Panc1 (cell line): Measurements from ENCODE around the gene JCHAIN.

Experiments used
- POLR2AphosphoS5 ChIP-seq: IDR thresholded peaks from 2 replicates; pipeline ENCODE4 v1.6.1; 2012; ENCODE audit warnings: mild to moderate bottlenecking, low read depth, low read length, moderate library complexity
- SIN3A ChIP-seq: IDR thresholded peaks from 2 replicates; pipeline ENCODE4 v1.6.1; 2012; ENCODE audit warnings: low read depth, mild to moderate bottlenecking, low read length, moderate library complexity, borderline replicate concordance; ENCODE audit not compliant: insufficient read depth
- TF ChIP-seq, protein P1 (sequence below): fragments of 450-650 bp; IDR thresholded peaks from 2 replicates; pipeline ENCODE4 v1.5.1; 2017; ENCODE audit warnings: mild to moderate bottlenecking
- TF ChIP-seq, protein P2 (sequence below), 2 experiments: IDR thresholded peaks; 2 replicates each; pipeline ENCODE4 v1.6.1; 2011 to 2012; ENCODE audit warnings: low read depth in 2 of 2, control low read depth in 1 of 2, low read length in 1 of 2, mild to moderate bottlenecking in 1 of 2, moderate library complexity in 1 of 2; ENCODE audit not compliant: insufficient read depth in 1 of 2

DNA sequence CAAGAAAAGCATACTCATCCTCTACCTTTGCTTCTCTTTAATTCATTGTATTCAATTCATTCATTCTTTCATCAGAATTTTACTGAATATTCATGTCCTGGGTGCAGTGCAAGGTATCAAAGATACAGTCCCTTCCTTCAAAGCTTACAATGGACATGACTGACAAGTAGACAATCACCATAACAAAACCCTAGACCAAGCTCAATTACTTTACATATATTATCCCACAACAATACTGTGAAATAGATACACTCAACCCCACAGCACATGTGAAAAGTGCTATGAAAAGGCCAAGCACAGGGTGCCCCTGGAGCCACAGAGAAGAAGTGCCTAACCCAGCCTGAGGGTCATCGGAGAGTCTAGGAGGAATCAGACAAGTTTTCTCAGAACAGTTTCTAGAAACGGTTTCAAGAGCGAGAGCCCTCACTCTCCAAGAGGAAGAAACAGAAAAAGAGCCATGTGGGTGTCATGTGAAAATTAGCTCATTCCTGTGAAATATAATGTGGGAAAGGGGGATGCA, 58.9 kb downstream of the JCHAIN start:
- no peak for TF ChIP-seq POLR2AphosphoS5
- TF ChIP-seq, protein P1, sequence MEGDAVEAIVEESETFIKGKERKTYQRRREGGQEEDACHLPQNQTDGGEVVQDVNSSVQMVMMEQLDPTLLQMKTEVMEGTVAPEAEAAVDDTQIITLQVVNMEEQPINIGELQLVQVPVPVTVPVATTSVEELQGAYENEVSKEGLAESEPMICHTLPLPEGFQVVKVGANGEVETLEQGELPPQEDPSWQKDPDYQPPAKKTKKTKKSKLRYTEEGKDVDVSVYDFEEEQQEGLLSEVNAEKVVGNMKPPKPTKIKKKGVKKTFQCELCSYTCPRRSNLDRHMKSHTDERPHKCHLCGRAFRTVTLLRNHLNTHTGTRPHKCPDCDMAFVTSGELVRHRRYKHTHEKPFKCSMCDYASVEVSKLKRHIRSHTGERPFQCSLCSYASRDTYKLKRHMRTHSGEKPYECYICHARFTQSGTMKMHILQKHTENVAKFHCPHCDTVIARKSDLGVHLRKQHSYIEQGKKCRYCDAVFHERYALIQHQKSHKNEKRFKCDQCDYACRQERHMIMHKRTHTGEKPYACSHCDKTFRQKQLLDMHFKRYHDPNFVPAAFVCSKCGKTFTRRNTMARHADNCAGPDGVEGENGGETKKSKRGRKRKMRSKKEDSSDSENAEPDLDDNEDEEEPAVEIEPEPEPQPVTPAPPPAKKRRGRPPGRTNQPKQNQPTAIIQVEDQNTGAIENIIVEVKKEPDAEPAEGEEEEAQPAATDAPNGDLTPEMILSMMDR = no peak
- TF ChIP-seq, protein P2, sequence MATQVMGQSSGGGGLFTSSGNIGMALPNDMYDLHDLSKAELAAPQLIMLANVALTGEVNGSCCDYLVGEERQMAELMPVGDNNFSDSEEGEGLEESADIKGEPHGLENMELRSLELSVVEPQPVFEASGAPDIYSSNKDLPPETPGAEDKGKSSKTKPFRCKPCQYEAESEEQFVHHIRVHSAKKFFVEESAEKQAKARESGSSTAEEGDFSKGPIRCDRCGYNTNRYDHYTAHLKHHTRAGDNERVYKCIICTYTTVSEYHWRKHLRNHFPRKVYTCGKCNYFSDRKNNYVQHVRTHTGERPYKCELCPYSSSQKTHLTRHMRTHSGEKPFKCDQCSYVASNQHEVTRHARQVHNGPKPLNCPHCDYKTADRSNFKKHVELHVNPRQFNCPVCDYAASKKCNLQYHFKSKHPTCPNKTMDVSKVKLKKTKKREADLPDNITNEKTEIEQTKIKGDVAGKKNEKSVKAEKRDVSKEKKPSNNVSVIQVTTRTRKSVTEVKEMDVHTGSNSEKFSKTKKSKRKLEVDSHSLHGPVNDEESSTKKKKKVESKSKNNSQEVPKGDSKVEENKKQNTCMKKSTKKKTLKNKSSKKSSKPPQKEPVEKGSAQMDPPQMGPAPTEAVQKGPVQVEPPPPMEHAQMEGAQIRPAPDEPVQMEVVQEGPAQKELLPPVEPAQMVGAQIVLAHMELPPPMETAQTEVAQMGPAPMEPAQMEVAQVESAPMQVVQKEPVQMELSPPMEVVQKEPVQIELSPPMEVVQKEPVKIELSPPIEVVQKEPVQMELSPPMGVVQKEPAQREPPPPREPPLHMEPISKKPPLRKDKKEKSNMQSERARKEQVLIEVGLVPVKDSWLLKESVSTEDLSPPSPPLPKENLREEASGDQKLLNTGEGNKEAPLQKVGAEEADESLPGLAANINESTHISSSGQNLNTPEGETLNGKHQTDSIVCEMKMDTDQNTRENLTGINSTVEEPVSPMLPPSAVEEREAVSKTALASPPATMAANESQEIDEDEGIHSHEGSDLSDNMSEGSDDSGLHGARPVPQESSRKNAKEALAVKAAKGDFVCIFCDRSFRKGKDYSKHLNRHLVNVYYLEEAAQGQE (IDR thresholded peaks at IDR 0.05; ENCODE audit: insufficient read depth in 1 of 2, low read depth in 2 of 2, low read length in 1 of 2) = no peak
- no peak for TF ChIP-seq SIN3A
